ENCODE data around the gene NUDT19.

DNA sequence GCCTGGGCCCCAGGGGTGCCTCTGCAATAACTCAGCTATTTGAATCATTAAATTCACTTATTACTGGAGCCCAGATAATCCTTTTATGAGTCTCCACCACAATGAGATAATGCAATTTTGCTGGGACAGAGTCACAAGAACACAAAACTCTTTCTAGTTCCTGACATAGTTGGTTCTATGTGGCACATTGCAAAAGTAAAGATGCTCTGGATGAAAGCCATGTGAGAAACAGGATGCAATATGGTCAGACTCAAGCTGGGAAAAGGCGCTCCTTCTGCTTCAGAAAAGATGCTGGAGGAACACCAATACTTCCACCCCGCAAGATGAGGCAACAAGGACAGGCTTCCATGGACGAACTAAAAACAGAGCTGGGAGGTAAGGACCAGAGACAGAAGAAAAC lies 22.3 kb upstream of the NUDT19 start:
- TF ChIP-seq CTCF (conservative IDR thresholded peaks at IDR 0.05; ENCODE audit: low read length) = no peak
- TF ChIP-seq EZH2phosphoT487 (IDR thresholded peaks at IDR 0.05; ENCODE audit: borderline replicate concordance) = no peak
